ENCODE results near the gene AJM1. TPM values are rescaled to one million over a fixed set of nuclear protein-coding genes. Genes with fewer than 3 reads are reported as not detected.
"Not testable (repeated sequence)": the region's sequence is repeated elsewhere in the genome, so short reads cannot be mapped to it uniquely, and the experiment has no call there.

The AJM1 gene
- total RNA-seq, 1 donor from 2014 or later, result 2.2 TPM

DNA sequence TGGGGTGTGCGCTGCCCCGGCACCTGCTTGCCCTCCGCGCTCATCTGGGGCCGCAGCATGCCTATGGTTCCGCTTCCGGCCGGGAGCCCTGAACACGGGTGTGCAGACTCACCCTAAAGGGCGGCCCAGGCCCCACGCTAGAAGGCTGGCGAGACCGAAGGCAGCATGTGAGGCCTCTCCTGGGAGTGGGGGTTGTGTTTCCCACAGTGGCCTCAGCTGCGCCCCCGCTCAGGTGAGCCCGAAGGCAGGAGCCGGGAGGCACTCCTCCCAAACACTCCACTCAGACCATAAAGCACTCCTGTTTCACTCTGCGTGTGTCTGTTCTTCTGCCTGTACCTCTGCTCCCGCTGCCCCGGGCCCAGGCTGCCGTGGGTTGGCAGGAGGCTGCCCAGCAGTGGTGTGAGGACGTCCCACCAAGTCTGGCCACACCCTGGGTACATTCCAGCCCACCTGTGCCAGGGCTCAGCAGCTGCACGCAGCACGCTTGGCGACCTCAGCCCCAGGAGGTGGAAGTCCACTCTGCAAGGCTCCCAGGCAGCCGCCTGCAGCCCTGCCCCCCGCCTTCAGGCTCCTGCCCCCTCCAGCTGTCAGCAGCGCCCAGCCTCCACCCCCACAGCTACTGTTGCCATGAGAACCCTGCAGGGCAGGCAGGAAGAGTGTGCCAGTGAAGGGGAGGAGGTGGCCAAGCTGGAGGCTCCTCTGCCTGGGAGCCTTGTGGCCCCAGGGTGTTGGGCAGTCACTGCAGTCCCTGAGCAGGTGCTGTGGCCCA is 1.2 kb upstream of the AJM1 start:
- TF ChIP-seq, protein P1, sequence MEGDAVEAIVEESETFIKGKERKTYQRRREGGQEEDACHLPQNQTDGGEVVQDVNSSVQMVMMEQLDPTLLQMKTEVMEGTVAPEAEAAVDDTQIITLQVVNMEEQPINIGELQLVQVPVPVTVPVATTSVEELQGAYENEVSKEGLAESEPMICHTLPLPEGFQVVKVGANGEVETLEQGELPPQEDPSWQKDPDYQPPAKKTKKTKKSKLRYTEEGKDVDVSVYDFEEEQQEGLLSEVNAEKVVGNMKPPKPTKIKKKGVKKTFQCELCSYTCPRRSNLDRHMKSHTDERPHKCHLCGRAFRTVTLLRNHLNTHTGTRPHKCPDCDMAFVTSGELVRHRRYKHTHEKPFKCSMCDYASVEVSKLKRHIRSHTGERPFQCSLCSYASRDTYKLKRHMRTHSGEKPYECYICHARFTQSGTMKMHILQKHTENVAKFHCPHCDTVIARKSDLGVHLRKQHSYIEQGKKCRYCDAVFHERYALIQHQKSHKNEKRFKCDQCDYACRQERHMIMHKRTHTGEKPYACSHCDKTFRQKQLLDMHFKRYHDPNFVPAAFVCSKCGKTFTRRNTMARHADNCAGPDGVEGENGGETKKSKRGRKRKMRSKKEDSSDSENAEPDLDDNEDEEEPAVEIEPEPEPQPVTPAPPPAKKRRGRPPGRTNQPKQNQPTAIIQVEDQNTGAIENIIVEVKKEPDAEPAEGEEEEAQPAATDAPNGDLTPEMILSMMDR (conservative IDR thresholded peaks at IDR 0.05; ENCODE audit: low read depth, low read length), result no peak
- H3K4me3 ChIP-seq (ENCODE audit: low read depth, low read length), result no peak overlapping the region
- DNase-seq (ENCODE audit: low read depth), result no peak

DNA sequence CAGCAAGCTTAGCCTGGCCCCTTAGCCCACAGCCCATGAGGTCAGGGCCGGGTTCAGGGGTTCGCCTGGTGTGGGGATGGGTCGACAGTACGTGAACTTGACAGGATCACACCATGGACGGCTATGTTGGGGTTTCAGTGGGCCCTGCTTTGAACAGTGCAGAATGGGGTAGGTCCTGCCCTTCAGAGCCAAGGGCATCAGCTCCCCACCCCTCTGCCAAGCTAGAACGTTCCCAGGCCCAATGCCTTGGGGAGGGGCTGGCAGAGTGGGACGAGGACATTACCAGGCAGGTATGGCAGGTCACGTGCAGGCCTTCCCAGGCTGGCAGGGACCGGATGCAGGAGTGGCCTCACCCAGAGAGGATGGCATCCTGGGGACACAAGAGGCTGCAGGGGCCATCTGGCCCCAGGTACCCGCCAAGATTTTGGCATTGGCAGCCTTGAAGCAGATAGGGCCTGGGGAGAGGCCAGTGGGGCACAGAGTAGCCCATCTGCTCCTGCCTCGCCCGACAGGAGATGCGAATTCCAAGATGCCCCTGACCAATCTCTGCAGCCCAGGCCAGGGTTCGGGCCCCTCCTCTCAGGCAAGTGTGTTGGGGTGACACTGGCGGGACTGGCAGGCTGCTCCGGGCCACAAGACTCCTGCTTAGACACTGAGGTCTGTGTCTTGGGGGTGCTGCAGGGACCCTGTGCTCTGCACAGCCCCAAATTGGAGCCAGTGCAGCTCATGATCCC is 465 bp upstream of the AJM1 start:
- not testable (repeated sequence) for DNase-seq (ENCODE audit: low read depth)
- peak overlapping the region; percentile 65 for H3K4me3 ChIP-seq (ENCODE audit: low read depth, low read length)

DNA sequence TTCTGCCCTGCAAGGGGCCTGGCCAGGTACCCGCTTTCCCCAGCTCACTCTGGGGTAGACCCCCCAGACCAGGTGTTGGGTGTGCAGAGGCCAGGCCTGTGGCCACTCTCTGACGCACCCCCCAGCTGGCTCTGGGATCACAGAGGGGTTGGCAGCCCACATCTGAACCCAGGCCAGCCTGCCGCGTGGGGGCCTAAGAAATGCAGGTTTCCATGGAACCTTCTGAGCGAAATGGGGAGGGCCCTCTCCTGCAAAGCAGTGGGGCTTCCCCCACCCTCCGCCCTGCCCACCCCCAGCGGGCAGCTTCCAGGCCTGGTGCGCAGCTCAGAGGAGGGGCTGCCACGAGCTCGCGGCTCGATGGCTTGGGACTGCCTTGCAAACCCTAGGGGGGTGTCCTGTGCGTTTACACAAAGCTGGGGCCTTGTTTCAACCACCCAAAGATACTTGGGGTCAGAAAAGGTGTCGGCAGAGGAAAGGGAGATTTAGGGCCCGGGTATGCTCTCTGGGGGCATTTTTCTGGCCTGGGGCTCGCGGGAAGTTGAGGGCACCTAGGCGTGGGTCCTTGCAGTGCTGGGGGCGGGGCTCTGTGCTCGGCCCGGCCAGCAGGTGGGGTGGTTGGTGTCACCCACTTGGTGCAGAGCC is 1.0 kb downstream of the AJM1 start:
- not testable (repeated sequence) for DNase-seq (ENCODE audit: low read depth)
- peak overlapping the region; percentile 34 for H3K4me3 ChIP-seq (ENCODE audit: low read depth, low read length)

DNA sequence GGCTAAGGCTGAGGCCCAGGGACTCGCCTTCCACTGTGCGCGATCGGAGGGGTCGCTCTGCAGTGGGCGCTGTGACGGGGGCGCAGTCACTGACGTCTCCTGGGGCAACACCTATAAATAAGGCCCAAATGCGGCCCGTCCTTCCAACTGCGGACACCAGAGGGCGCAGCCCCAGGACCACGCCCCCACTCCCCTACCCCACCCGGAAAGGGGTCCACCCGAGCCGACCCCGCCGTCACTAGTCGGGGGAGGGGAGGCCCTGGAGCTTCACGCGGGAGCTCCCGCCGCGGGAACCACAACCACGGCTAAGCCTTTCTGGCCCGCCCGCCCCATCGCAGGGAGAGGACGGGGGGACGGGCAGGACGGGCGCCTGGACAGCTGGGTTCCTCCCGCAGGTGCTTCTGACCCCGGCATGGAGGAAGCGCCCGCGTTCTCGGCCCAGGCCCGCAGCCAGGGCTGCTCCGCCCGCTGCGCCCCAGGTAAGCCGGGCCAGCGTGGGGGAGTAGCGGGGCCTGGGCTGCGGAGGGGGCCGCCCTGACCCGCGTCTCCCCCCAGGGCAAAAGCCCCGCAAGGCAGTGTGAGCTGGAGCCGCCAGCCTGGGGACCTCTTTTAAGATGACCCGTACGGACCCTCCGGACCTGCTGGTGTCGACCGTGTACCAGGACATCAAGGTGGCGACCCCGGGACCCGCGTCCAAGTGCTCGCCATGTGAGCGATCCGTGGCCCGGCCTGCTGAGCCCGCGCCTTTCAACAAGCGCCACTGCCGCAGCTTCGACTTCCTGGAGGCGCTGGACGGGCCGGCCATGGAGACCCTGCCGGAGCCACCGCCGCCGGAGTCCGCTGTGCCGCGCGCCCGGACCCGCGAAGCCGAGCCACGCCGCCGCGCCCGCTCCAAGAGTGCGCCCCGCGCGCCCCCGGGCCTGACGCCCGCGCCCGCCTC is 1.8 kb downstream of the AJM1 start:
- peak overlapping the region; percentile 34 for H3K4me3 ChIP-seq (ENCODE audit: low read depth, low read length)
- DNase-seq (ENCODE audit: low read depth), result not testable (repeated sequence)
- TF ChIP-seq, protein P1 (conservative IDR thresholded peaks at IDR 0.05; ENCODE audit: low read depth, low read length), result peak; percentile 45

DNA sequence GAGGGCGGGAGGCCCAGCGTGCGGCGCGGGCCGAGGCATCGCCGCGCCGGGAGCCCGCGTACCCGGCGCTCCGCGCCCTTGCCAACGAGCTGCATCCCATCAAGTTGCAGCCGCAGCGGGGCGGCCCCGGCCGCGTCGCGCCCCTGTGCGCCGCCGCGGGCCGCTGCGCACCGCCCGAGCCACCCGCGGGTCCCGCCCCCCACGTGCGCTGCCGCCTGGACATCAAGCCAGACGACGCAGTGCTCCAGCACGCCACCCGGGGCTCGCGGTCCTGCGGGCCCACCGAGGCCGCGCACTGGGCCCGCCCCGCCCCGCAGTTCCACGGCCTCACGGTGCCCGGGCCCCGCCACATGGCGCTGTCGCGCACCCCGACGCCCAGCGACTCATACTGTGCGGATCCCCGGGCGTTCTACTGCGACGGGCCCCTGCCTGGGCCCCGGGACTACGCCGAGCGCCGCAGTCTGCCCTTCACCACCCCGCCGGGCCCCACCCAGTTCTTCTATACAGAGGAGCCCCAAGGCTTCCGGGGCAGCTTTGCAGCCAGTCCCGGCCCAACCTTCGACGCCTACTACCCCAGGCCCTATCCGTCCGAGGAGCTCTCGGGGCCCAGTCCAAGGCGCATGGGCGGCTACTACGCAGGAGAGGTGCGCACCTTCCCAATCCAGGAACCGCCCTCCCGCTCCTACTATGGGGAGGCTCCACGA is 2.6 kb downstream of the AJM1 start:
- TF ChIP-seq, protein P1 (conservative IDR thresholded peaks at IDR 0.05; ENCODE audit: low read depth, low read length), result no peak
- H3K4me3 ChIP-seq (ENCODE audit: low read depth, low read length), result no peak overlapping the region
- no peak for DNase-seq (ENCODE audit: low read depth)

DNA sequence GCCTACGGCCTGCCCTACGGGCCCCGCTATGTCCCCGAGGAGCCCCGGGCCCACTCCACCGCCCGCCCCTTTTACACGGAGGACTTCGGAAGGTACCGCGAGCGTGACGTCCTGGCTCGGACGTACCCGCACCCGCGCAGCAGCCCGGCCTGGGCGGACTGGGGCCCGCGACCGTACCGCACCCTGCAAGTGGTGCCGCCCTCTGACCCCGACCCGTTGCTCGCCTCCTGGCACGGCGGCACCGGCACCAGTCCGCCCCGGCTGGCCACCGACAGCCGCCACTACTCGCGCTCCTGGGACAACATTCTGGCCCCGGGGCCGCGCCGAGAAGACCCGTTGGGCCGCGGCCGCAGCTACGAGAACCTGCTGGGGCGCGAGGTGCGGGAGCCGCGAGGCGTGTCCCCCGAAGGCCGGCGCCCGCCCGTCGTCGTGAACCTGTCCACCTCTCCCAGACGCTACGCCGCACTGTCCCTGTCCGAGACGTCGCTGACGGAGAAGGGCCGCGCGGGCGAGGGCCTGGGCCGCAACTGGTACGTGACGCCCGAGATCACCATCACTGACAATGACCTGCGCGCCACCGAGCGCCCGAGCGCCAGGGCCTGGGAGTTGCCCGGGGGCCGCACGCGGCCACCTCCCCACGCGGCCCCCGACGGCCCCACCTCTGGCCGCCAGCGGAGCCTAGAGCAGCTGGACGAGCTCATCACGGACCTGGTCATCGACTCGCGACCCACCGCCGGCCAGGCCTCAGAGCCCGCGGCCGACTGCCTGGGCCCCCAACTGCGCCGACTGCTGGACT is 3.4 kb downstream of the AJM1 start:
- TF ChIP-seq, protein P1 (conservative IDR thresholded peaks at IDR 0.05; ENCODE audit: low read depth, low read length), result no peak
- DNase-seq (ENCODE audit: low read depth), result no peak
- H3K4me3 ChIP-seq (ENCODE audit: low read depth, low read length), result no peak overlapping the region
